ENCODE results near the gene PDE4C. TPM values are rescaled to one million over a fixed set of nuclear protein-coding genes. Genes with fewer than 3 reads are reported as not detected.

Gene PDE4C
- not detected in 2 replicates for total RNA-seq

DNA sequence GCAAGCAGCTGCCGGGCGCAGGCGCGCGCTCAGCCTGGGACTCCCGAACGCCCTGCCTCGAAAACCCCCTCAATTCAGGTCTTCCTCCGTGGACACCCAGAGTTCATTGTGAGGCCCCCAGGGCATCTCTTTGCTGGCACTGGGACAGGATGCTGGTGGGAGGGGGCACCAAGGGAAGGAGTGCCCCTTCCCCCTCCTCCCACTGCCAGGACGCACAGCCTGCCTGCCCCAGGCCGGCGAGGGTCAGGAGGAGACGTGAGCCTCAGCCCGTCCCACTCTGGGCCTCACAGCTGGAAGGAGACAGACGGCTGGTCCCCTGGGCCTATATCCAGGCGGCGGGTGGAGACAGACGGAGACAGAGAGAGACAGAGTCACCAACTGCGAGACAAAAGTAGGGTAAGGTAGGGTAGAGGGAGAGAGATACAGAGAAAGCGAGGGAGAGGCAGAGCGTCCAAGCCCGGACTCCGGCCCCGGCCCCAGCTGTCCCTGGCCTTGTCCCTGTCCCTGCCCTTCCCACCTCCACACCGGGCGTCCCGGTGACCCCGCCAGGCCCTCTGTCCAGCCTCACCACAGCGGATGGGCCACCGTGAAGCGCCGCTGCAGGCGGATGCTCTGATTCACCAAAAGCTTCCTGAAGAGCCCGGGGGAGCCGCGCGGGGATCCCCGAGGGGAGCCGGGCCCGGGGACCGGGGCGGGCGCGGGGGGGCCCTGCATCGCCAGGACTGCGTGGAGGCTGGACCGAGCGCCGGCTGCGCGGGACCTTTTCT lies at the start of gene PDE4C:
Gene PDE4C (minus strand): TSS at position 737 of the 767 bp plus-strand sequence. CDS start 23 bp downstream, at position 714.

DNA sequence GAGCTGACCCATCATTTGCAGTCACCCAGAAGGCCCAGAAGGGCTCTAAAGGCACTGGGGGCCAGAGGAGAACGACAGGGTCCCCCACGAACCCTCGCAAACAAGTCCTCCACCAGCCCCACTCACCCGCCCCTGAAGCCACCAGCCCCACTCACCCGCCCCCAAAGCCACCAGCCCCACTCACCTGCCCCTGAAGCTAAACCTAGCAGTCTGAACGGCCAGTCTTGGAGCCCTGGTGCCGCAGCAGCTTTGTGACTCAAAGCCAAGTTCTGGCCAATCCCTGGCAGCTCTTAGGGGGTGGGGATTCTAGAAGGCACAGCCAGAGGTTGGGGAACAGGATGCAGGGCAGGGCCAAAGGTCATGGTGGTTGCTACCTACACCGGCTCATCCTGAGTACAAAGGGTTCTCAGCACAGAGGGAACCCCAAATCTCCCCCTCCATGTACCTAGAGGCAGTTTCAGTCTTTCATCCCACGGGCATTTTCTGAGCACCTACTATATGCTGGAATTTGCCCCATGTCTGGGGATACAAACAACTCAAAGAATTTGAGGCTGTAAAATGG lies 48.1 kb upstream of the PDE4C start, which contains the start of gene IQCN:
Gene IQCN (minus strand): TSS at position 234 of the 562 bp plus-strand sequence. CDS start 4,974 bp downstream, outside the sequence.

DNA sequence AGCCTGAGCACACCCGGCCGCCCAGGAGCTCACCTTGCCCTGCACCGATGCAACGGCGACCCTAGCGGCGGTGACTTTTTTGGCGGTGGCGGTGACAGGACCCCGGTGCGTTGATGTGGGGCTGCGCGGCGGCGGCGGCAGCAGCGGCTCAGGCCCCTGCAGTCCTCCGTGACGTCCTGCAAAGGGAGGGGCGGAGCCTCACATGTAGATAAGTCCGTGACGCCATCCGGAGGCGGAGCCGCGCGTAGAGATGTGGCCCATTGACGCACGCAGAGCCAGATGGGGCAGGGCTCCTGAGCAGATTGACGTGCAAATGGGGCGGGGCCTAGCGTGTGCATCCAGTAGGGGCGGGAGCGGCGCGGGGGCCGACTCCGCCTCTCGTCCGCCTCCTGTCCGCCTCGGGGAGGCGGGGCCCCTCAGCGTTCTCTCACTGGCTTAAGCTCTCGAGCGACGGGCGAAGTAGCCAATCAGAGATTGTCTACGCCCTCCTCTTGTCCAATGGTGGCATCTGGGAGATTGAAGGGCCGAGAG lies 22.3 kb downstream of the PDE4C start, which contains the start of gene RAB3A:
Gene RAB3A (minus strand): TSS at position 180 of the 531 bp plus-strand sequence. CDS start 1,302 bp downstream, outside the sequence.

GRCh38 chr19:18192673-18193387 lies 33.4 kb downstream of the PDE4C start, which contains the start of gene MPV17L2:
Gene MPV17L2, plus strand, starts transcription at chr19:18193218. Its CDS starts 64 bp downstream, at chr19:18193282.

Other genes starting within 250 kb of the PDE4C start
- gene ARRDC2, start 218.3 kb downstream of the PDE4C start, total RNA-seq = 8.3 and 14.7 TPM in 2 replicates
- 0.18 TPM in 1 of 2 replicates, not detected in the other for gene IL12RB1, start 139.5 kb downstream of the PDE4C start, total RNA-seq
- 4.3 and 7.2 TPM in 2 replicates for gene MAST3, start 128.7 kb downstream of the PDE4C start, total RNA-seq
- gene PIK3R2, start 73.3 kb downstream of the PDE4C start, total RNA-seq = 13.8 and 19.1 TPM in 2 replicates
- not detected in 2 replicates for gene IFI30, start 52.6 kb downstream of the PDE4C start, total RNA-seq
- 15.0 and 45.7 TPM in 2 replicates for gene MPV17L2, start 33.2 kb downstream of the PDE4C start, total RNA-seq
- 0.18 and 1.4 TPM in 2 replicates for gene RAB3A, start 22.4 kb downstream of the PDE4C start, total RNA-seq
- gene IQCN, start 48.0 kb upstream of the PDE4C start, total RNA-seq = 2.0 TPM in 1 of 2 replicates, not detected in the other
- gene JUND, start 55.2 kb upstream of the PDE4C start, total RNA-seq = 212 and 278 TPM in 2 replicates
- gene LSM4, start 96.6 kb upstream of the PDE4C start, total RNA-seq = 319 and 384 TPM in 2 replicates
- gene PGPEP1, start 114.2 kb upstream of the PDE4C start, total RNA-seq = 13.3 and 22.0 TPM in 2 replicates
- 92.8 and 101 TPM in 2 replicates for gene GDF15, start 159.7 kb upstream of the PDE4C start, total RNA-seq
- gene LRRC25, start 171.2 kb upstream of the PDE4C start, total RNA-seq = 0.18 TPM in 1 of 2 replicates, not detected in the other
- 178 and 184 TPM in 2 replicates for gene SSBP4, start 193.0 kb upstream of the PDE4C start, total RNA-seq
- 25.7 and 38.8 TPM in 2 replicates for gene ISYNA1, start 211.7 kb upstream of the PDE4C start, total RNA-seq

Measured in myometrial cell (primary cell).